GM13977 (cell line): ENCODE measurements around the gene RAPGEF3.
A peak's percentile ranks its signal among the peaks of the same experiment; 100 is the strongest.

ENCODE experiments used
- DNase-seq: peaks from one replicate; pipeline ENCODE4 v3.0.0; 2012; ENCODE audit warnings: low spot score
- in situ Hi-C: fragments of 300-500 bp; cut with MboI; formaldehyde crosslinking; loops from one replicate; pipeline ENCODE4 v1.12.0; 2022; ENCODE audit warnings: low sequenced_read_pairs, low pct_unique_long_range_greater_than_20kb, mixed read lengths, inconsistent platforms; ENCODE audit not compliant: unreplicated experiment
- TF ChIP-seq, protein P1 (sequence below): IDR thresholded peaks from 2 replicates; pipeline ENCODE4 v1.5.1; 2012; ENCODE audit warnings: mild to moderate bottlenecking, control low read depth; ENCODE audit not compliant: insufficient read depth; ENCODE audit errors: extremely low read depth, missing control alignments

The RAPGEF3 gene

GRCh38 chr12:47781479-47782371 lies 23.0 kb upstream of the RAPGEF3 start:
- TF ChIP-seq, protein P1, sequence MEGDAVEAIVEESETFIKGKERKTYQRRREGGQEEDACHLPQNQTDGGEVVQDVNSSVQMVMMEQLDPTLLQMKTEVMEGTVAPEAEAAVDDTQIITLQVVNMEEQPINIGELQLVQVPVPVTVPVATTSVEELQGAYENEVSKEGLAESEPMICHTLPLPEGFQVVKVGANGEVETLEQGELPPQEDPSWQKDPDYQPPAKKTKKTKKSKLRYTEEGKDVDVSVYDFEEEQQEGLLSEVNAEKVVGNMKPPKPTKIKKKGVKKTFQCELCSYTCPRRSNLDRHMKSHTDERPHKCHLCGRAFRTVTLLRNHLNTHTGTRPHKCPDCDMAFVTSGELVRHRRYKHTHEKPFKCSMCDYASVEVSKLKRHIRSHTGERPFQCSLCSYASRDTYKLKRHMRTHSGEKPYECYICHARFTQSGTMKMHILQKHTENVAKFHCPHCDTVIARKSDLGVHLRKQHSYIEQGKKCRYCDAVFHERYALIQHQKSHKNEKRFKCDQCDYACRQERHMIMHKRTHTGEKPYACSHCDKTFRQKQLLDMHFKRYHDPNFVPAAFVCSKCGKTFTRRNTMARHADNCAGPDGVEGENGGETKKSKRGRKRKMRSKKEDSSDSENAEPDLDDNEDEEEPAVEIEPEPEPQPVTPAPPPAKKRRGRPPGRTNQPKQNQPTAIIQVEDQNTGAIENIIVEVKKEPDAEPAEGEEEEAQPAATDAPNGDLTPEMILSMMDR = no peak
- DNase-seq = no peak
- in situ Hi-C loops = no loop called here

- TF ChIP-seq, protein P1 = no peak
- in situ Hi-C loops = loop anchor here (10.0 kb wide), 1 partner anchor 65 kb away; no protein-coding TSS in a partner anchor
- no peak for DNase-seq
Observed at GRCh38 chr12:47779943-47780504, 21.3 kb upstream of the RAPGEF3 start.

GRCh38 chr12:47779301-47779942 lies 20.7 kb upstream of the RAPGEF3 start:
- in situ Hi-C loops = loop anchor here (10.0 kb wide), 1 partner anchor 65 kb away; no protein-coding TSS in a partner anchor
- TF ChIP-seq, protein P1 = peak; percentile 94
- peak; percentile 91 for DNase-seq

GRCh38 chr12:47778881-47779280 lies 20.2 kb upstream of the RAPGEF3 start:
- no peak for DNase-seq
- in situ Hi-C loops = loop anchor here (10.0 kb wide), 1 partner anchor 64 kb away; no protein-coding TSS in a partner anchor
- TF ChIP-seq, protein P1 = no peak

GRCh38 chr12:47777741-47778558 lies 19.3 kb upstream of the RAPGEF3 start:
- no peak for DNase-seq
- TF ChIP-seq, protein P1 = no peak
- in situ Hi-C loops = loop anchor here (10.0 kb wide), 1 partner anchor 63 kb away; no protein-coding TSS in a partner anchor

GRCh38 chr12:47777151-47777550 lies 18.5 kb upstream of the RAPGEF3 start:
- in situ Hi-C loops = loop anchor here (10.0 kb wide), 1 partner anchor 62 kb away; no protein-coding TSS in a partner anchor
- TF ChIP-seq, protein P1 = no peak
- no peak for DNase-seq
